COR-L47 (cell line): ENCODE measurements around the gene C22orf42.
"Not testable (repeated sequence)": the region's sequence is repeated elsewhere in the genome, so short reads cannot be mapped to it uniquely, and the experiment has no call there.

Experiments
- DNase-seq: peaks from one replicate; lab custom pipeline; 2025; lab: John Stamatoyannopoulos, UW

The C22orf42 gene

DNA sequence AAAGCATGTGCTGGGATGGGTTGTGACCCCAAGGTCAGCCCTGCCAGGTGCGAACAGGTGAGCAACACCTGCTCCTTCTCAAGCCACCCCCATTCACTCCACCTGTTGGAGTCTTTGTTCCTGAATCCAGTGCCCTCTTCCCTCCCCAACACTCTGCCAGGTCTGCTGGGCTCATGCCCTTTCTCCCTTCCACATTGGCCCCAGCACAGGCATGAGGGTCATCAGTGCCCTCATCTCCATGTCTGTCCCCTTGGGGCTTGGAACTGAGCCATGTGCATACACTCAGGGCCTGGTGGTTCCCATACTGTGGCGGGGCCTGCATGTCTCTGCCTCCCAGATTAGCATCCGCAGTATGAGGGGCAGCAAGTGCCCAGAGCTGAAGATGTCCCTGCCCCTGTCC lies 26.7 kb upstream of the C22orf42 start:
- DNase-seq, result no peak

DNA sequence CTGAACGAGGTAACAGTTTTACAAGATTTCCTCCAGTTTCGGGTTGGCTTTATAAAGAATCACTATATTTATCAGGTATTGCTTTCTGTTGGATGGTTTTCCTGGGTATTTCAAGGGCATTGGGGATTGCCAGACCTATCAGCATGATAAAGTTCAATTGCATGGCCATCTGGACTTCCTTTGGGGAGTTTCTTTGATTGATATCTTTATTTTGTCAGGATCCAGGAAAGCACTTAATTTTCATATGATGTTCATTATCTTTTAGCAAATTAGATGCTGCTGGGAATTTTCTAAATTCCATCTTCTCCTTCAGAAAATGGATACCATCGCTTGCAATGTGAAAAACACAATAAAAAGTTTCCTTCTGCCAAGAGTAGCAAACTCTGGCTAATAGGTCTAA lies 24.5 kb upstream of the C22orf42 start:
- DNase-seq, result no peak

DNA sequence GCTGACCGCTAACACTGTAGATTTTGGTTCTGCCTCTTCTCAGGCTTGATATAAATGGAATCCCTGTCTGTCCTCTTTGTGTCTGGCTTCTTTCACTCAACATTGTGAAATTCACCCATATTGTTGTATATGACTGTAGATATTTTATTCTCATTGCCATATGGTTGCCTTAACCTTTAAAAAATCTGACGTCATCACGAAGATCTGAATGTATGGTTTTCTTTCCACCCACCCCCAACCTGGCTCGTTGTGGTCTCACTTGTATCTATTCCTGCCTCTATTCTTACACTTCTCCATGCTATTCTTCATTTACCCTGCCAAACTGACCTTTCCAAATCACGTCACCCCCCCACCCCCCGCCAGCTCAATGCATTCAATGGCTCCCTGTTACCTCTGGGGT lies 21.9 kb upstream of the C22orf42 start:
- no peak for DNase-seq

DNA sequence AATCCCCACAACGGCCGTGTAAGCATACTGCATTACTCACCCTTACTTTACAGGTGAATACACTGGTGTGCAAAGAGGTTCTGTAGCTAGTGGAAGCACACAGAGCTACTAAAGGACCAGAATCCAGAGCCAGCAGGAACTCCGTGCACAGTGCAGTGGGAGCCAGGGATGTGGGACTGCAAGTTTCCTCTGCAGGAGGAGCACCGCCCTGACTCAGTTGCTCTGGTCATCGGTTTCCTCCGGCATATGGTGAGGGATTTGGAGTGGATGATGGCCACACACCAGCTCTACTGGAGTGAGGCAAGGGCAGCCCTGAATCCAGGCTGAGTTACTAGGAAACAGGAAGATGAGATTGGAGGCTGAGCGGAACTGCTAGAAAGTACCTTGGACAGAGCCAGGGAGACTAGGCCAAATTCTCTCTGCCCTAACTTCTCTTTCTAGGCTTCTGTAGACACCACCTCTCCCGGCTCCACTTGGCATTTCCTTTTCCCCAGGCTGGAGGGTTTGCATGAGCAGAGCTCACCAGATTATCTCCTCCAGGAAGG lies 18.2 kb upstream of the C22orf42 start:
- no peak for DNase-seq

DNA sequence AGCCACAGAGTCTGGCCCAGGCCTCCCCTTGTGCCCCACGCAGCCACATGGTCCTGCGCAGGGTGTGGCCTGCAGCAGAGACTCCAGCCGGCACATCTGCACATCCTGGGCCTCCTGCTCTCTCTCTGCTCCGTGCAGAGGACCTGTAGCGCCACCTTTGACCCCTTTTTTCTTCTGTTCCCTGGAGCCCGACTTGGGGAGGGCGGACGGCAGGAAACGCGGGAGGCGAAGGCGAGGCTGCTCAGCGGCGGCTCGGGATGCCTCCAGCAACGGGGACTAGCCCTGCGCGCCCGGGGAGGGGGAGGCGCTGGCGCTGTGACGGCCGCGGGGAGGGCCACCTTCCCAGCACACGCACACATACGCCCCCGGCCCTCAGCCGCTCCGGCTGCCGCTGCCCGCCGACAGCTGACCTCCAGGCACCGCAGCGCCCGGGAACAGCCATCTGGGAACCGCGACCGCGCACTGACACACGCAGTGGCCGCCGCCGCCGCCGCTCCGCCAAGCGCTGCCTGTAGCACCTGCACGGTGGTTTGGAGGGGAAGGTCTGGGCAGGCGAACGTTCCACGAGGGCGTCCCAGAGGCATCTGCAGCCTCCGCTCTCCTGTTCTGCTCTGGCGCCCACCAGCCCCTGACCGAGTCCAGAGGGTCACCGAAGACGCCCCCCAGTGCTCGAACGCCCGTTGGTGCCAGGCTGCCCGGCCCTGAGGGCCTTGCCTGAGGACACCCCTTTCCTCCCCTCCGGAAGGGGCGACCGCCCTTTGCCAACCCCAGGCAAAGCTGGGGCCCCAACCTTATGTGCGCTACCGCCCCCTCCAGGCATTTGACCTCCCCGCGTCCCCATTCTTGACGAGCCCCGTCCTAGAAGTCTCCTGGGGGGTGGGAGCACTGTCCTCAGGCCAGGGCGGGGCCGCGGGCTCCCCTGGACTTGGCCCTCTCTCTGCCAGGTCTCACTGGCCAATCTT lies 16.9 kb upstream of the C22orf42 start:
- DNase-seq, result no peak

DNA sequence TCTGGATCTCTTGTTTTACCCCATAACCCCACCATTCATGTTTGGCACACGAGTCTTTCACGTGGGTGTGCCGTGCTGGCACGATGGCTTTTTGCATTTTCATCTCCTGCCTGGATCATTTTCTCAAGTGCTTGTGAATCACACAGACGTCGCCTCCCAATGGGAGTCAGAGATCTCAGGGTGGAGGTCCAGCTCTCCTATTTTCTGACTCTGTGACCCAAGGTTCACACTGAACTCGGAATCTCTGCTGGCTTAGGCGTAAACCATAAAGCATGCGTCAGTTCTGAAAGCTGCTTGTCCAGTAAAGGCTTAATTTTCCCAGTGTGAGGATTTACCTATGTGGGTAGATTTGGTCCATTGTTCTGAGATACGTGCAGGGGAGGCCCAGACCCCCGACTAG lies 16.0 kb upstream of the C22orf42 start:
- no peak for DNase-seq

DNA sequence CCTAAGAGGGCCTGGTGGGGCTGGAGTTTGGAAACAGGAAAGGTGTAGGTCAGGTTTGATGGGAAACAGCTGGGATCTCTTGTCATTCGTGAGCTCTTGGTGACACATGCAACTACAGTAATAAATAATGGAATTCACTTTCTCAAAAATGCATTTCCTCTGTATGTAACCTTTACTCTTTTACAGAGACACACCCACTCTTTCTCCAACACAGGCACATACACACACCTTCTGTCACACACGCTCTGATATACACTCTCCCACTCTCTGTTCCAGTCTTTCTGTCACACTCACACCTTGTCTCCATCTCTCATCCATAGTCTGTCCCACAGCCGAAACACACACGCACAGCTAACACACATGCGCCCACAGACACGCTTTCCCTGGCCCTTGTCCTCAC lies 6.6 kb upstream of the C22orf42 start:
- no peak for DNase-seq

DNA sequence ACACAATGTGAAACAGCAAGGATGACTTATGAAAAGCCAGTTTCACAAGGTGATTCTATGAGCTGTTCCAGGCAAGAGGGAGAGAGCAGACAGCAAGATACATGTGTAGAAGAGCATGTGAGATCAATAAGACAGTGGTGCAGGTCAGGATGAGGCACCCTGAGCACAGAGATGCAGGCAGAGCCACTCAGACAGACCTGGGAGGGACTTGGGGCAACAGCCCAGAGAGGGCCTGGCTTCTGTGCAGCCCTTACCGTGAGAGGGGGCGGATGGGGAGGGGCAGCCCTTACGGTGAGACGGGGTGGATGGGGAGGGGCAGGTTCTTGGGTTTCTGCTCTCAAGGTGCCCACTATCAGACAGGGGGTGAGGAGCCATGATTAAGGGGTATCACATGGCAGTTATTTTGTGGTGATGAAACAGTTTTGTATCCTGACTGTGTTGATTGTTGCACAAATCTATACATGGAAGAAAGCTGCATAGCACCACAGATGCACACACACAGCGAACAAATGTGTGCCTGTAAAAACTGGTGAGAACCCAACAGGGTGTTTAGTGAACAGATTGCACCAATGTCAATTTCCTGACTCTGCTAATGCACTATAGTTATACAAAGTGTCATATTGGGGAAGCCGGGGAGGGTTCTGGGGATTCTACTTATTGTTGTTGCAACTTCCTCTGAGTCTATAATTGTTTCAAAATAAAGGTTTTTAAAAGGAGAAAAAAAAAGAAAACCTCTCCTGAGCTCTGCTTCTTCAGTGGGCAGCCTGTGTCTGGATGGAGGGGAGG lies 5.2 kb upstream of the C22orf42 start:
- DNase-seq, result no peak

DNA sequence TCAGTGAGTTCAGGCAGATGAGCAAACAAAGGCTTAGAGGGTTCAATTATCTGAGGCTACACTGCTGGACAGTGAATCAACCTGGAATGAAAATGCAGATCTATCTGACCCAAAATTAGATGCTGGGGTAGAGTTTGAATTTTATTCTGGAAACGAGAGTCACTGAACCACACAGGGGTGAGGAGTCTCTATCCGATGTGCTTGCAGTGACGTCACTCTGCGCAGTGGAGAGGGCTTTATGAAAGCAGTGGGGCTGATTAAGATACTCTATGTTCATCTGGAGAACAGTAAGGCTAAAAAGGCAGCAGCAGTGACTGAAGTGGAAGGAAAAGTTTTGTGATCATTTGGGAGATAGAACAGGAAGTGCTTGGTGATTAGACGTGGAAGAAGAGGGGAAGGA lies 1.3 kb upstream of the C22orf42 start:
- DNase-seq, result not testable (repeated sequence)

DNA sequence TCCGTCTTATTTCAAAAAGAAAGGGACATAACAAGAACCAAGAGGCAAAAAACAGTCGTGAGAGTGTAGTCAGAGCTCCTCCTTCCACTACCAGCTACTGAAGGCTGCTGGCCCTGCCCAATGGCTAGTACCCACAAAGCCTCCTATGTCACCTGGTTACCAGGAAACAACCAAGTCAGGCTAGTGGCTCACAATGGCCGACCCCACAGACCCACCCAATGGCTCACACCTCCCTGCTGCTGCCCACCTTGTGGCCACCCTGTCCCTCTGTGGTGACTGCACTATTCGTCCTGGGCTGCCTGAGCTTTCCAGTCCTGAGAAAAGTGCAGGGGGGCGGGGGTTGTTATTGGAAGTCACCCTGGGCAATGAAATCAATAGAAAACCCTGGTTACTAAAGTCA lies 1.5 kb downstream of the C22orf42 start:
- not testable (repeated sequence) for DNase-seq

DNA sequence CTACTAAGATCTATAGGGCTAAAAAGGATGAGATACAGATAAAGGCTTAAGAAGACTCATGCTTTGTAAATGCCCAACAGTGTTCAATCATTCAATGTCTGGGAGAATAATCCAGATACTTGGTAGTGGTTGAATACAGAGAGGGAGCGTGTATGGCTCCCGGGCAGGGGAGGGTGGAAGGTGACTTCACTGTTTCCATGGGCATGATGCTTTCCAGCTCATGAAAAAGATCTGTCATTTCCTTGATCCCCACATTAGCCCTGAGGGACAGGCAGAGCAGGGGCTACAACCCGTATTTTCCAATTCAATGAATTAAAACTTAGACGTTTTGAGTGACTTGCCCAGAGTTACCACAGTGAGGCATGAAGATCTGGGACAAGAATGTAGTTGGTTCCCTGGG lies 4.4 kb downstream of the C22orf42 start:
- DNase-seq, result not testable (repeated sequence)

DNA sequence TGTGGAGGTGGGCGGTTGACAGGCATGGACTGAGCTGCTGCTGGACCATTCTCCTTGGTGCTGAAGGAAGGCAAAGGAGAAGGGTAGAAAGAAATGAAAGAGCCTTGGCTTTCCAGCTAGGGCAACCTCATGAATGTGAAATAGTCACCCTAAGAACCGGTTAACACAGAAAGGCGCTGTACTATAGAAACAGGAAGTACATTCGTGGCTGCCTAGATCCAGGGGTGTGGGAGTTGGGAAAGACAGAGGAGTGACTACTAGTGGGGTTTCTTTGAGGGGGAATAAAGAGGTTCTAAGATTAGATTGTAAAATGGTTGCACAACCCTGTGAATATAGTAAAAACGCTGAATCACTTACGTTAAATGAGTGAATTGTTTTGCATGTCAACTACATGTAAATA lies 7.5 kb downstream of the C22orf42 start:
- DNase-seq, result not testable (repeated sequence)

DNA sequence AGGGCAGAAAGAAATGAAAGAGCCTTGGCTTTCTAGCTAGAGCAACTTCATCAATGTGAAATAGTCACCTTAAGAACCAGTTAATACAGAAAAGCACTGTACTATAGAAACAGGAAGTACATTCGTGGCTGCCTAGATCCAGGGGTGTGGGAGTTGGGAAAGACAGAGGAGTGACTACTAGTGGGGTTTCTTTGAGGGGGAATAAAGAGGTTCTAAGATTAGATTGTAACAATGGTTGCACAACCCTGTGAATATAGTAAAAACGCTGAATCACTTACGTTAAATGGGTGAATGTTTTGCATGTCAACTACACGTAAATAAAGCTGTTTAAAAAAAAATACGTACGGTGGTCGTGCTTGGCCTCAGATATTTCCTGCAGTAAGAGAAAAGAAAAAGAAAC lies 8.5 kb downstream of the C22orf42 start:
- DNase-seq, result not testable (repeated sequence)

DNA sequence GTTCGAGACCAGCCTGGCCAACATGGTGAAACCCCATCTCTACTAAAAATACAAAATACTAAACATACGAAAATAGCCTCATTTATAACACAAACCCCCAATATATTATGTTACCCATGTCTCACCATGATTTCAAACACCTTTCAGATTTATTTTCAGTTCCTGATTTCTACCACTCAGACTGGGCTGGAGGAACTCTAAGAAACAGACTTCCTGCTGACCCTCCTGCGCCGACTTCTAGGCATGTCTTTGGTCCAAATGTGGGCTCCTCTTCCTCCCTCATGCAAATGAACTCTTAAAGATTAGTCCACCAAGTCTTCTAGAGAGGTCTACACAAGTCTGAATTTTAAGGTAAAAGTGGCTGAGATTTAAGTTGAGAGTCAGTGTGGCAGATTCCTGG lies 10.7 kb downstream of the C22orf42 start:
- DNase-seq, result not testable (repeated sequence)

DNA sequence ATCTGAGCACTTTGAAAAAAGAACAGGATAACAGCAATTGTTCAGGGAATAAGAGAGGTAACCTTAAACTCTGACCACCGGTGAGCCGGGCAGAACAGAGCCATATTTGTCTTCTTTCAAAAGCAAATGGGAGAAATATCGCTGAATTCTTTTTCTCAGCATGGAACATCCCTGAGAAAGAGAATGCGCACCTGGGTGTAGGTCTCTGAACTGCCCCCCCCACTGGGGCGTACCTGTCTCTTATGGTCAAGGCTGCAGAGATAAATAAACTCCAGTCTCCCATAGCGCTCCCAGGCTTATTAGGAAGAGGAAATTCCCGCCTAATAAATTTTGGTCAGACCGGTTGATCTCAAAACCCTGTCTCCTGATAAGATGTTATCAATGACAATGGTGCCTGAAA lies 12.0 kb downstream of the C22orf42 start:
- peak; percentile 27 for DNase-seq

DNA sequence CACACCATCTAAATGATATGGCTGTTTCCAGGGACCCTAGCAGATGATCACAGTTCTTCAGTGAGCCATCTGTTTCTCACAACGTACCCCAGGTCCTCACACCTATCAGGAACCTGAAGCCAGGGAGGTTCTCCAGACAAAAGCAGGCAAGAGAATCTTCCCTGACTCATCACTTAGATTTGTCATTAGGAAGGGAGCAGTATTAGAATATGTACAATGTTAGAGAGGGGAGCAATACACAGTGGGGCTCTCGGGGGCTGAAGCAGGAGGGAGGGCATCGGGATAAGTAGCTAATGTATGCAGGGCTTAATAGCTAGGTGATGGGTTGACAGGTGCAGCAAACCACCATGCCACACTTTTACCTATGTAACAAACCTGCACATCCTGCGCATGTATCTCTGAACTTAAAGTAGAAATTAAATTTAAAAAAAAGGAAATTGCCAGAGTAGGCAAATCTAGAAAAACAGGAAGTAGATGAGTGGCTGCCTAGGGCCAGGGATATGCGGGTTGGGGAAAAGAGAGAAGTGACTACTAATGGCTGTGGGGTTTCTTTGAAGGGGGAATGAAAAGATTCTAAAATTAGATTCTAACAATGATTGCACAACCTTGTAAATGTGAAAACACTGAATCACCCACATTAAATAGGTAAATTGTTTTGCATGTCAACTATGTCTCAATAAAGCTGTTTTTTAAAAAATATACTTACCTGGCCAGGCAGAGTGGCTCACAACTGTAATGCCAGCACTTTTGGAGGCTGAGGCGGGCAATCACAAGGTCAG lies 14.4 kb downstream of the C22orf42 start:
- no peak for DNase-seq

DNA sequence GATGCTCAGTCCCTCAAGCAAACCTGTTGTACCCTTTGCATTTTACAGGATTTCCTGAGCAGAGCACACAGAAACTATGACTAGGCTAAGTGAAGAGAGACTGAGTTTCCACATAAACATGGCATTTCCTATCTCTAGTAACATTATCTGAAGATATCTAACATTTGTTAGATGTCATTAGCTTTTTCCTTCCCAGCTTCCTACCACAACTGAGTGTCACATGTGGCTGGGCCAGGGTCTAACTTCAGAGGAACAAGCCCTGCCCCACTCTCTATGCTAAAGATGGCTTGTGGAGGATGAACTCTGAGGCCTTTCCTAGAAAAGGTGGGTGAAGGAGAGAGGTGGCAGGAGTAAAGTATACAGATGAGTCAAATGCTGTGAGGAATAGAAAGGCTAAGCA lies 16.5 kb downstream of the C22orf42 start:
- DNase-seq, result no peak

DNA sequence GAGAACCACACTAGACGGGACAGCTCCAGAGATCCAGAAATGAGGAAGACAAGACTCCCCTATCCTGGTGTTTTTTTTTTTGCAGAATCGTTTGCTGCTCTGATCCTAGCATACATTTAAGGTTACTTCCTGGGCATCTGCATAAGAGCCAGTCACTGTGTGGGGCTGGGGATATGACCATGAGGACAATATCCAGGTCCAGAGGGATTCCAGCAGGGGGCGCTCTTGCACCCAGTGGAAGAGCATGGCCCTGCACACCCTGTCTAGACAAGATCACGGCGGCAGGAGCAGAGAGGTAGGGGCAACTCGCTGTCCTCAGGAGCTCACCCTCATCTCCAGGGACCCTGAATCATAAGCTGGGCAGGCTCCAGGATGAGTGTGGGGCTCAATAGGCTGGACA lies 18.4 kb downstream of the C22orf42 start:
- DNase-seq, result not testable (repeated sequence)

DNA sequence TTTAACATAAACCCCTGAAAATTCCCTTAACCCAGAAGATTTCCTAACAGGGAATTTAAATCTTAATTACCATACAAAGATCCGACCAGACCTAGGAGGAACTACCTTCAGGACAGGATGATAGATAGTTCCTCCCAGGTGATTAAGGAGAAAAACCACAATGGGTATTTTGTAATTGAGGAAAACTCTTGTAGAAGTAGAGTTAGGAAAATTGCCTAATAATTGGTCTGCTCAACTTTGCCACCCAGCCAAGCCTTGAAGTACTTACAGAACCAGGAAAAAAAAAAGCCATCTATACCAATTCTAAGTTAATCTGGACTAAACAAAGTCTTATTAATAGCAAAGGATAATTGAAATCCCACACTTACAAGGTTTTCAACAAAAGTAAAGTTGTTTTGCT lies 20.5 kb downstream of the C22orf42 start:
- DNase-seq, result not testable (repeated sequence)

DNA sequence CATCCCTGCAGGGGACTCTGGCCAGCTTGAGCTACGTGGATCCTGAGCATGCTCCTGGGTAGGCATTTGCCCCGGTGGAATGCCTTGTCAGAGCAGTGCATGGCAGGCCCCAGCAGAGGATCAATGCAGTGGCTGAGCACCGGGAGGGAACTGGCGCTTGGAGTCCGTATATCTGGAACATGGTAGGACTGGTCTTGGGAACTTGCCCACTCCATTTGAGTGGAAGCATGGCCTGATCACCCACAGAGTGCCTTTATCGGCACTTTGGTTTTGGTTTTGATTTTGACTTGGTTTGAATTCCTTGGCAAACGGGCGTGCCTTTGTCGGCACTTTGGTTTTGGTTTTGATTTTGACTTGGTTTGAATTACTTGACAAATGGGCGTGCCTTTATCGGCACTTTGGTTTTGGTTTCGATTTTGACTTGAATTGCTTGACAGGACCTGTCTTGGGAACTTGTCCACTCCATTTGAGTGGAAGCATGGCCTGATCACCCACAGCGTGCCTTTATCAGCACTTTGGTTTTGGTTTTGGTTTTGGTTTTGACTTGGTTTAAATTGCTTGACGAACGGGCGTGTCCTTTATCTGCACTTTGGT lies 21.3 kb downstream of the C22orf42 start:
- not testable (repeated sequence) for DNase-seq

DNA sequence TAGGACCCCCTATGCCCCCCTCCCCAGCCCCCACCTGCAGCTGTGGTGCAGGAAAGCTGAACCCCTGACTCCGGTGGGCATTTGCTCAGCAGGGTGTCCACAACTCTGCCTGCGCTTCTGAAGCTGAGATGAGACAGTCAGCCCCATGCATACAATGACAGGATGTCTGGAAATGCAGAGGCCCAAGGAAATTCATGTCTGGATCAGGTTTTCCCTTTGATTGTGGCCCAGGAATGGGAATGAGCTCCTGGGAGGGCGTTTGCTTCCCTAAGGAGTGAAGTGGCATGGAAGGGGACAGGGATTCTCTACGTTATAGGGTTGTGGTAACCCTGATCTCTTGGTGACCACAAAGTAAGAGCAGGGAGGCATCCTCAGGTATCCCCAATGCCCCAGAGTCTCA lies 22.2 kb downstream of the C22orf42 start:
- not testable (repeated sequence) for DNase-seq

DNA sequence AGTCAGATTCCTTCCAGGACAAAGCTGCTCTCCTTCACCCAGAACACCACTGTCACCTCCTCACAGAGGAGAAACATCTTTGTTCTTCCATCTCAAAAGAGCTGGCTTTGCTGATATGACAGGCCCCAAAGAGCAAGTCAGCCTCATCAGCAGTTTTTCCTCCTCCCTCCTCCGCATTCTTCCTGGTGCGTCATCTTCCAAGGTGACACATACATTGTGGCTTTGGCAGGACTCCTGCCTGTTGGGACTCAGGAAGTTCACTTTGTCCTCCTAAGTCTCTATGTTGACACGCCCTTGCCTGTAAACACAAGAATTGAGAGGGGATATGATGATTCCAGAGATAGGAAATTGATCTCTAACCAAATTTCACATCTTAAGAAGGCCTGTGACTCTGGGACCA lies 23.1 kb downstream of the C22orf42 start:
- not testable (repeated sequence) for DNase-seq
